Mesothelial cell of epicardium (in vitro differentiated cells): ENCODE results near the gene CAP2. TPM values are rescaled to one million over a fixed set of nuclear protein-coding genes. Genes with fewer than 3 reads are reported as not detected.

Experiments used
- DNase-seq, 2 experiments: peaks; one replicate each; pipeline ENCODE4 v3.0.0; 2021; ENCODE audit warnings: low spot score in 2 of 2; ENCODE audit not compliant: unreplicated experiment in 2 of 2
- H3K27ac Mint-ChIP-seq: 2 replicates; pipeline ENCODE4 v1.8.0; 2021; ENCODE audit warnings: mixed read lengths
- H3K27me3 Mint-ChIP-seq: 2 replicates; pipeline ENCODE4 v1.8.0; 2021; ENCODE audit warnings: low read depth, mixed read lengths
- H3K36me3 Mint-ChIP-seq: 2 replicates; pipeline ENCODE4 v1.8.0; 2021; ENCODE audit warnings: mixed read lengths
- H3K4me1 Mint-ChIP-seq: 2 replicates; pipeline ENCODE4 v1.8.0; 2021; ENCODE audit warnings: mixed read lengths
- H3K4me3 Mint-ChIP-seq: 2 replicates; pipeline ENCODE4 v1.8.0; 2021; ENCODE audit warnings: mild to moderate bottlenecking, moderate library complexity, mixed read lengths
- H3K9me3 Mint-ChIP-seq: 2 replicates; pipeline ENCODE4 v1.8.0; 2021; ENCODE audit warnings: mixed read lengths
- CTCF ChIP-seq: fragments of 200-600 bp; sonication (generic); IDR thresholded peaks from one replicate; pipeline ENCODE4 v1.5.0; 2021; ENCODE audit warnings: antibody characterized with exemption; ENCODE audit not compliant: unreplicated experiment
- total RNA-seq: library from RNA; stranded (reverse); gene quantifications from 3 replicates; pipeline ENCODE4 v1.2.1, GENCODE V29; 2021

The CAP2 gene
- total RNA-seq, 1 donor from 2014 or later: 15.0 TPM

DNA sequence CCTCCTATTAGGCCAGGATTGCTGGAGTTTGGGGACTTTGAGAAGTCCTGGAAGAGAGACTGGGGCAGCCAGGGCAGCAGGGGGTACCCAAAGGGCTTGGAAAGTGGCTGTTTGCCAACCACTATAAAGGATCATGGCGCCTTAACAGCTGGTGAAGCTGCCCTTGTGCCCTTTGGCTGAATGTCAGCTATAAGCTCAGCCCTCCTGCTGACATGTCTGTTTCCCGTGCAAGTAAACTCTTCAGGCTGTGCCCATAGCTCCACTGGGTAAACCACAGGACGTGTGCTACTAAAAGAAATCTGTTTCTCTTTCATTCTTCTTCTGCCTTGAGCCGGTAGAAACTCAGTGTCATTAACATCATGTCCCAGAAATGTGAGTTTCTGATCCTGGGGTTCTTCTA lies 97.3 kb downstream of the CAP2 start:
- Mint-ChIP-seq H3K4me3 (no peak overlapping the region), H3K27me3 (no peaks in the 10 kb centered on the region), H3K4me1 (peaks cover 8% of the 10 kb centered on the region), H3K27ac (no peak overlapping the region), H3K9me3 (no peaks in the 10 kb centered on the region), H3K36me3 (peaks cover 11% of the 10 kb centered on the region)
- TF ChIP-seq CTCF: no peak
- DNase-seq: no peak

GRCh38 chr6:17491416-17492142 lies 98.2 kb downstream of the CAP2 start:
- no peak overlapping the region for H3K4me3 Mint-ChIP-seq
- H3K27ac Mint-ChIP-seq: no peak overlapping the region
- H3K27me3 Mint-ChIP-seq: no peaks in the 10 kb centered on the region
- no peaks in the 10 kb centered on the region for H3K9me3 Mint-ChIP-seq
- peaks cover 8% of the 10 kb centered on the region for H3K4me1 Mint-ChIP-seq
- H3K36me3 Mint-ChIP-seq: peaks cover 10% of the 10 kb centered on the region
- TF ChIP-seq CTCF: no peak
- DNase-seq: no peak

DNA sequence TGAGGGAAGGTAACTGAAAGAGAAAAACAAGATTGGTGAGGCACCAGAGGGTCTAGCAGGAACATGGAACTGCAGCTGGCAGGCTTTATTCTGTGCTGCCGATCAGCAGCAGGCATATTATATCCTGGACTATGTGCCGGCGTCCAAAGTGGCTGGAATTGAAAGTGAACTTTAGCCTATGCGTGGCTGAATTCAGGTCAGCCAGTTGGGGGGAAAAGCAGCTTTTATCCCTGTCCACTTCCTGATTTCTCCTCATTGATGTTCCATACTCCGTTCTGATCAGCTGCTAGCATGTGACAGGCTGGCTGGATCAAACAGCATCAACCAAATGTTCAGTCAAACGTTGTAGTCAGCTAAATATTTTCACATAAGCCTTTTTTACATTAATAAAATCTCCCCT lies 99.0 kb downstream of the CAP2 start:
- no peaks in the 10 kb centered on the region for H3K9me3 Mint-ChIP-seq
- H3K27ac Mint-ChIP-seq: no peak overlapping the region
- no peaks in the 10 kb centered on the region for H3K27me3 Mint-ChIP-seq
- H3K4me3 Mint-ChIP-seq: no peak overlapping the region
- H3K36me3 Mint-ChIP-seq: peaks cover 5% of the 10 kb centered on the region
- DNase-seq: no peak
- no peak for TF ChIP-seq CTCF
- H3K4me1 Mint-ChIP-seq: peaks cover 8% of the 10 kb centered on the region

DNA sequence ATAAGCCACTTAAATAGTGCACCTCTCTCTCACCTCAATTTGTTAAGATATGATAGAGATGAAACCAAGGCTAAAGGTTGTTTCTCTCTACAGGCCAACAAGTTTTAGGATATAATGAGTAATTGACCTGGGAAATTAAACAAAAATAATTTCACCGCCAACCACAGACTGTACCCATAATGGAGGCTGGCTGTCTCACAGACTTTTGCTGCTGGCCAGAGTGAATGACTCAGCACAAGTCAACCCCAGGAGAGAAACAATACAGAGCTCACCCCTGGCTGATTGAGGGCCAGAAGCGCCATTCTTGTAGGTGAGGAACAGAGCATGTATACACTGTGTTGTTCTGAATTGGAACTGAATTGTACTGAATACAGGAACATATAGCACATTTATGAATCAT lies 99.9 kb downstream of the CAP2 start:
- DNase-seq: no peak
- Mint-ChIP-seq H3K36me3 (peaks cover 2% of the 10 kb centered on the region), H3K4me3 (no peak overlapping the region), H3K9me3 (no peaks in the 10 kb centered on the region), H3K27ac (no peak overlapping the region), H3K4me1 (peaks cover 8% of the 10 kb centered on the region), H3K27me3 (no peaks in the 10 kb centered on the region)
- TF ChIP-seq CTCF: no peak

DNA sequence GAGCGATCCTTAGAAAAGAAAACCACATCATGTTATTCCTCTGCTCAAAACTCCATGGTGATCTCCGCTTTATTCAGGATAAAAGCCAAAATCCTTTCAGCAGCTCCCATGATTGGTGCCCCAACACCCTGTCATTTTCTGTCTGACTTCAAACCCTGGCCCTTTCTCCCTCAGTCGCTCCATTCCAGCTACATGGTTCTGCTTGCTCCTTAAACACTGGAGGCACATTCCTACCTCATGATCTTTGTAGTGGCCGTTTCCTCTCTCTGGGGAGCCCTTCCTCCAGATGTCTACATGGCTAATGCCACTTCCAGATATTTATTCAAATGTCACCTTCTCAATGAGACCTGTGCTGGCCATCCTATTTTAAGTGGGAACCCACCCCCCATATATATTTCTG lies 100.8 kb downstream of the CAP2 start:
- Mint-ChIP-seq H3K27me3 (no peaks in the 10 kb centered on the region), H3K36me3 (peaks cover 2% of the 10 kb centered on the region), H3K27ac (no peak overlapping the region), H3K4me3 (no peak overlapping the region), H3K4me1 (peaks cover 8% of the 10 kb centered on the region), H3K9me3 (no peaks in the 10 kb centered on the region)
- TF ChIP-seq CTCF: no peak
- no peak for DNase-seq
